Heart right ventricle (tissue), 16 donors: ENCODE data around the gene LYPD6B. TPM values are rescaled to one million over a fixed set of nuclear protein-coding genes. Genes with fewer than 3 reads are reported as not detected.

Source experiments
- ATAC-seq, 8 donors: fragments of 200-7000 bp; cut with Tn5 transposase; one replicate each; pipeline ENCODE4 v1.9.1; 2020; ENCODE audit warnings: mild to moderate bottlenecking in 8 of 8, moderate library complexity in 8 of 8, moderate number of reproducible peaks in 1 of 8
- DNase-seq, 2 donors: peaks; one replicate each; pipeline ENCODE4 v3.0.0-alpha.2; 2020
- H3K27ac ChIP-seq, 10 donors: fragments of 200-600 bp; sonication (generic) in 2 of 10; one replicate each; pipeline versions ENCODE4 v1.5.0 to v1.8.0; 2020 to 2022; ENCODE audit warnings: mild to moderate bottlenecking in 3 of 10
- H3K27me3 ChIP-seq, 7 donors: fragments of 200-600 bp; one replicate each; pipeline ENCODE4 v1.8.0; 2021 to 2022; ENCODE audit warnings: mild to moderate bottlenecking in 2 of 7
- H3K36me3 ChIP-seq, 9 donors: fragments of 200-600 bp; sonication (generic) in 1 of 9; one replicate each; pipeline versions ENCODE4 v1.5.0 to v1.8.0; 2020 to 2022; ENCODE audit warnings: mild to moderate bottlenecking in 2 of 9
- H3K4me1 ChIP-seq, 9 donors: fragments of 200-600 bp; sonication (generic) in 1 of 9; one replicate each; pipeline versions ENCODE4 v1.5.0 to v1.8.0; 2020 to 2022; ENCODE audit warnings: mild to moderate bottlenecking in 4 of 9
- H3K4me3 ChIP-seq, 10 donors: fragments of 200-600 bp; sonication (generic) in 2 of 10; one replicate each; pipeline versions ENCODE4 v1.5.0 to v1.8.0; 2020 to 2022; ENCODE audit warnings: mild to moderate bottlenecking in 7 of 10, moderate library complexity in 2 of 10
- H3K9me3 ChIP-seq, 11 donors: fragments of 200-600 bp in 10 of 11; sonication (generic) in 2 of 11; one replicate each; pipeline versions ENCODE4 v1.5.0 to v1.8.0; 2013 to 2022; ENCODE audit warnings: mild to moderate bottlenecking in 2 of 11, control low read depth in 1 of 11, moderate library complexity in 1 of 11
- CTCF ChIP-seq, 9 donors: fragments of 200-600 bp; sonication (generic) in 2 of 9; IDR thresholded peaks; one replicate each; pipeline versions ENCODE4 v1.5.0 to v1.8.0; 2021 to 2022; ENCODE audit warnings: antibody characterized with exemption in 9 of 9, mild to moderate bottlenecking in 5 of 9, moderate library complexity in 1 of 9
- WGBS, 2 donors: extraction: QIAGEN DNeasy Blood & Tissue Kit; methylation state at CpG; one replicate each; pipeline ENCODE4 v1.1.7; 2013; ENCODE audit warnings: inconsistent platforms in 1 of 2; 5-methylcytosine and 5-hydroxymethylcytosine counted together
- intact Hi-C, 10 donors: fragments of 100-400 bp; cut with DNase I; formaldehyde crosslinking; loops; one replicate each; pipeline versions ENCODE4 v1.11.1 to v1.14.2; 2022
- polyA plus RNA-seq, 2 donors: library from polyadenylated mRNA; stranded (reverse); fragments of 200-250 nt; gene quantifications; one replicate each; pipeline ENCODE4 v1.2.3, GENCODE V29; 2013
- total RNA-seq, 10 donors: library from RNA; stranded (reverse); fragmentation: NEBNext Ultra II Directional in 3 of 10; extraction: Animal tissue kit (Norgen Biotek cat#: 25700) in 3 of 10; gene quantifications; one replicate each; pipeline versions ENCODE4 v1.2.1 to v1.2.4, GENCODE V29; 2021 to 2023
- donor health status: Arrhythmogenic right ventricular cardiomyopathy.
- donor health status: ischemic (EF 13 %, LVEDD 7.1; RV severe dilation, severe dysfunction).
- donor health status: healthy with polysubstance abuse.
- donor health status: DM: no; HTN: yes; CAD: no.
- donor health status: DM: no; HTN: no; CAD: no.
- donor health status: ischemic (EF 25% LVEDD 6.9; RV normal size, moderate dysfunction).
- donor health status: ischemic (EF 25% LVEDD 5.7; RV mildly dilated, moderate dysfunction).
- donor health status: healthy.
- donor health status: DM: yes; HTN: yes; CAD: no.
- donor health status: Ischemic cardiomyopathy.
- donor health status: ischemic (EF 35%, LVEDD 5.7; RV mildly dilated, moderate dysfunction).
- donor health status: nonischemic (EF 11% LVEDD 7.7; RV severe dilation, severe dysfunction).
- donor health status: DM: yes; HTN: yes; CAD: no.
- donor health status: PGD.
- donor health status: ischemic (EF 29% LVEDD 5.4; RV normal size, mild dysfunction).
- donor health status: nonischemic (EF 23%, LVEDD 6.1; RV moderate dilation, normal function).

Gene LYPD6B
- total and polyA plus RNA-seq, 12 donors: 0.21 TPM; not detected in 11

GRCh38 chr2:149047118-149047517 lies 8.6 kb downstream of the LYPD6B start:
- H3K36me3 ChIP-seq: no peaks in the 10 kb centered on the region
- DNase-seq (no peak), ATAC-seq (no peak)
- intact Hi-C loops: no loop called here
- peaks cover 0 to 38% (median 8%) of the 10 kb centered on the region in 11 donors for H3K9me3 ChIP-seq
- no peaks in the 10 kb centered on the region for H3K4me1 ChIP-seq
- H3K27me3 ChIP-seq: peaks cover 0 to 5% (median 0%) of the 10 kb centered on the region in 7 donors
- no peak overlapping the region for H3K27ac ChIP-seq
- WGBS, 2 donors: 78 to 87% methylated on average over 2 of the region's 2 CpGs
- no peak for TF ChIP-seq CTCF (IDR thresholded peaks at IDR 0.05)
- H3K4me3 ChIP-seq: no peak overlapping the region

GRCh38 chr2:149049142-149049541 lies 10.6 kb downstream of the LYPD6B start:
- peaks cover 0 to 38% (median 8%) of the 10 kb centered on the region in 11 donors for H3K9me3 ChIP-seq

GRCh38 chr2:149050188-149050587 lies 11.7 kb downstream of the LYPD6B start:
- Histone ChIP-seq H3K4me1 (no peaks in the 10 kb centered on the region), H3K4me3 (no peak overlapping the region), H3K27me3 (peaks cover 0 to 10% (median 0%) of the 10 kb centered on the region in 7 donors), H3K36me3 (no peaks in the 10 kb centered on the region), H3K27ac (no peak overlapping the region), H3K9me3 (peaks cover 0 to 30% (median 7%) of the 10 kb centered on the region in 11 donors)
- ATAC-seq: no peak
- no peak for TF ChIP-seq CTCF (IDR thresholded peaks at IDR 0.05)
- intact Hi-C loops: no loop called here
- WGBS, 2 donors: 62 to 75% methylated on average over 6 of the region's 6 CpGs
- no peak for DNase-seq

More at GRCh38 chr2:149049142-149049541, 10.6 kb downstream of the LYPD6B start:
- no peak for ATAC-seq
- DNase-seq: no peak
- Histone ChIP-seq H3K36me3 (no peaks in the 10 kb centered on the region), H3K4me3 (no peak overlapping the region), H3K27me3 (peaks cover 0 to 10% (median 0%) of the 10 kb centered on the region in 7 donors), H3K27ac (no peak overlapping the region), H3K4me1 (no peaks in the 10 kb centered on the region)
- WGBS, 2 donors: 82 to 85% methylated on average over 2 of the region's 2 CpGs
- intact Hi-C loops: no loop called here
- TF ChIP-seq CTCF (IDR thresholded peaks at IDR 0.05): no peak

GRCh38 chr2:149055751-149056150 lies 17.3 kb downstream of the LYPD6B start:
- DNase-seq (no peak), ATAC-seq (no peak)
- Histone ChIP-seq H3K27ac (no peak overlapping the region), H3K27me3 (peaks cover 0 to 10% (median 3%) of the 10 kb centered on the region in 7 donors), H3K4me3 (no peak overlapping the region), H3K9me3 (no peaks in the 10 kb centered on the region), H3K36me3 (no peaks in the 10 kb centered on the region), H3K4me1 (no peaks in the 10 kb centered on the region)
- no peak for TF ChIP-seq CTCF (IDR thresholded peaks at IDR 0.05)
- 35 to 81% methylated on average over 1 of the region's 1 CpG for WGBS, 2 donors
- intact Hi-C loops: no loop called here
